SU-DHL-6 (cell line): Measurements from ENCODE around the gene MTMR12.

Source experiments
- CTCF ChIP-seq: fragments of 200-600 bp; sonication (generic); IDR thresholded peaks from one replicate; pipeline ENCODE4 v1.5.1; 2017; ENCODE audit warnings: antibody characterized with exemption, mild to moderate bottlenecking, low read length, moderate library complexity; ENCODE audit not compliant: insufficient read depth, poor library complexity, severe bottlenecking
- EZH2phosphoT487 ChIP-seq: fragments of 200-600 bp; sonication (generic), shearing (Covaris generic); conservative IDR thresholded peaks from 2 replicates; pipeline ENCODE4 v1.6.1; 2018; ENCODE audit warnings: mild to moderate bottlenecking, antibody characterized with exemption, low read length, moderate library complexity, mixed read lengths

DNA sequence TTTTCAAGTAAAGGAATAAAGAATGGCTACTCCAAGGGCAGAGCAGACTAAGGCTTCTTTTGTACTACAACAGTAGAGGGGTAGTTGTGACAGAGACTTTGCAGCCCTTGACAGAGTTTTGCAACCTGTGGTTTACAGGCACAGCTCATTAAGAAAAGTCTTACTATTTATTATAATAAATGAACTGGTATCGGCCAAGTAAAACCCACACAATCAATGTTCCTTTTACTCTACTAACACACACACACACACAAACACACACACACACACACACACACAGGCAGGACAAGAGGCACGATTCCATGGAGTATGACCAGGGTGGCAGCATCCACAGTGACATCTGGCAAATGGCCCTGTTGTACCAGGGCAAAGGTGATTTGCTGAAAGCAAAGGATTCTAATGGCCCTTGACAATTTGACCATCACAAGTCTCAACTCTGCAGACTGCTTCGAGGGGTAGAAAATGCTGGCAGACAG, 79.5 kb downstream of the MTMR12 start:
- no peak for TF ChIP-seq CTCF
- TF ChIP-seq EZH2phosphoT487, result no peak
